ENCODE results near the gene BAX. TPM values are rescaled to one million over a fixed set of nuclear protein-coding genes. Genes with fewer than 3 reads are reported as not detected.
A peak's percentile ranks its signal among the peaks of the same experiment; 100 is the strongest.

Gene BAX
- total and polyA plus RNA-seq, 2 of the 13 experiments (the other 11 are each of a cell fraction or from before 2014, with no cell fraction given), result 139 to 176 TPM

DNA sequence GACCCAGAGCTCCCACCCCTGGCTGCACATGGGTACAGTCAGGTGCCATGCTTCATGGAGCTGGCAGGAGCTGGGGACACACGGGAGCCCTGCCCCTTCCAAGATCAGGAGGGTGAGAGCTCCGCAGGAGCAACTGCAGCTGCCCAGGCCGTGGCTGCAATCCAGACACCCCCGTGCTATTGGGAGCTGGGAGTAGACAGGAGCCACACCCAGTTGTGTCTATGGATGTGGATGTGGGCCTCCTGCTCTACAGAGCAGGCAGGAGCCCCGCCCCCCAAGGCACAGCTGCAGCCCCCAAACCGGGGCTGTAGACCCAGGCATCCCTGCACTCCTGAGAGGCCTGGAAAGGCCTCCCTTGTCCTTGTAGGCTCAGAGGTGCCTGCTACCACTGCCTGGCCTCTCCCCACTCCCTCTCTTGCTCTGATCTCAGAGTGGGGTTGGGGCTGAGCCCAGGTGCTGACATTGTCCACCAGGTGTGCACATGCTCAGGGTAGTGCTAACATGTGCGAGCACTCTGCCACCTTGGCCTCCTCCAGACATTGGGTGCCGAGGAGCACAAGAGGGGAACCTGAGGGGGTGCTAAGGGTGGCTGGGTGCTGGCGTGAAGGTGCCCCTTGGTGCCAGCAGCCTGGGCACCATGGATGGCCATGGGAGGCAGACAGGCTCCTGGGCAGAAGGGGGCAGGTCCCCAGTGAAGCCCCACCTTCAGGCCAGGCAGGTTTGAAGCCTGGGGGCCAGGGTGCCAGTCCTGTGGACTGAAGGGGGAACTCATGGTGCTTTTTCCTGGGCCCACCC, 8.0 kb upstream of the BAX start:
- Histone ChIP-seq H3K9me3 (ENCODE audit: low read length) (no peaks in the 10 kb centered on the region), H3K9ac (ENCODE audit: insufficient read depth, low read depth, low read length) (no peak overlapping the region), H3K36me3 (replicated peaks in 1 of 2; ENCODE audit: control insufficient read depth in 1 of 2, insufficient read depth in 2 of 2, low read length in 2 of 2) (no peaks in the 10 kb centered on the region), H3K79me2 (ENCODE audit: insufficient read depth, low read length) (no peaks in the 10 kb centered on the region), H3K4me3 (replicated peaks in 1 of 3; ENCODE audit: insufficient read depth in 1 of 3, low read depth in 2 of 3, low read length in 3 of 3) (peak overlapping the region in 1 of 3 experiments; percentile 24; a peak in 1 of 6 replicates), H3K27me3 (ENCODE audit: control insufficient read depth in 1 of 2, insufficient read depth in 2 of 2, low read length in 2 of 2) (no peaks in the 10 kb centered on the region), H3K4me1 (ENCODE audit: insufficient read depth, low read length) (peaks cover 63% of the 10 kb centered on the region), H4K20me1 (ENCODE audit: insufficient read depth, low read length) (no peaks in the 10 kb centered on the region), H2AFZ (ENCODE audit: low read length) (no peak overlapping the region), H3K4me2 (ENCODE audit: low read depth, low read length) (peak overlapping the region; percentile 36), H3K27ac (ENCODE audit: extremely low read length, insufficient read depth, low read length) (no peak overlapping the region)
- ATAC-seq, result peak; percentile 58
- POLR2A ChIA-PET, result interaction anchor here (0.9 to 1.7 kb wide), 4 partner anchors 8 to 75 kb away, joined by 4 to 6 read pairs (median 4); partner anchors contain the start of gene PPP1R15A
- in situ Hi-C loops (cut with HindIII; ENCODE audit: extremely low pct_ligation_motif_present, low pct_unique_long_range_greater_than_20kb) (no loop called here), intact Hi-C loops (cut with micrococcal nuclease; ENCODE audit: unreplicated experiment) (loop anchor here (1.0 kb wide), 1 partner anchor 22 kb away; no protein-coding TSS in a partner anchor)
- WGBS (ENCODE audit: low lambda C conversion rate), result no CpG with 5 or more reads among the region's 9 CpGs
- no peak for FAIRE-seq
- BruUV-seq (replicated peaks), result no TSS peak
- DNase-seq (ENCODE audit: low spot score), result no peak
- CTCF ChIA-PET (ENCODE audit: low intra/inter-chr PET ratio, low total read pairs), result no interaction called here
- no peak for TF ChIP-seq FOXA3 (CRISPR knock-in tag; IDR thresholded peaks at IDR 0.05)
- 0 out of 2 replicates have a peak, but pooled peaks have one; percentile 56 for TF ChIP-seq ZNF782 (CRISPR knock-in tag; IDR thresholded peaks at IDR 0.05; ENCODE audit: borderline replicate concordance)
- TF ChIP-seq ZNF768 (CRISPR knock-in tag; IDR thresholded peaks at IDR 0.05), result no peak
- no peak for TF ChIP-seq FOXC1 (CRISPR knock-in tag; IDR thresholded peaks at IDR 0.05; ENCODE audit: borderline replicate concordance)
- no peak for TF ChIP-seq ZMYM3 (CRISPR knock-in tag; IDR thresholded peaks at IDR 0.05)
- TF ChIP-seq ZNF546 (CRISPR knock-in tag; conservative IDR thresholded peaks at IDR 0.05), result no peak
- TF ChIP-seq, protein P1, sequence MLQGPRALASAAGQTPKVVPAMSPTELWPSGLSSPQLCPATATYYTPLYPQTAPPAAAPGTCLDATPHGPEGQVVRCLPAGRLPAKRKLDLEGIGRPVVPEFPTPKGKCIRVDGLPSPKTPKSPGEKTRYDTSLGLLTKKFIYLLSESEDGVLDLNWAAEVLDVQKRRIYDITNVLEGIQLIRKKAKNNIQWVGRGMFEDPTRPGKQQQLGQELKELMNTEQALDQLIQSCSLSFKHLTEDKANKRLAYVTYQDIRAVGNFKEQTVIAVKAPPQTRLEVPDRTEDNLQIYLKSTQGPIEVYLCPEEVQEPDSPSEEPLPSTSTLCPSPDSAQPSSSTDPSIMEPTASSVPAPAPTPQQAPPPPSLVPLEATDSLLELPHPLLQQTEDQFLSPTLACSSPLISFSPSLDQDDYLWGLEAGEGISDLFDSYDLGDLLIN (CRISPR knock-in tag; IDR thresholded peaks at IDR 0.05; ENCODE audit: borderline replicate concordance), result no peak
- TF ChIP-seq SNRNP70 (IDR thresholded peaks at IDR 0.05; ENCODE audit: low read depth, low read length), result no peak
- no peak for TF ChIP-seq ZNF296 (CRISPR knock-in tag; conservative IDR thresholded peaks at IDR 0.05)
- TF ChIP-seq MEIS1 (CRISPR knock-in tag; IDR thresholded peaks at IDR 0.05; ENCODE audit: borderline replicate concordance), result 0 out of 2 replicates have a peak, but pooled peaks have one; percentile 42
- 0 out of 2 replicates have a peak, but pooled peaks have one; percentile 24 for TF ChIP-seq ZNF788 (CRISPR knock-in tag; IDR thresholded peaks at IDR 0.05; ENCODE audit: borderline replicate concordance)
- TF ChIP-seq NFYB (CRISPR knock-in tag; IDR thresholded peaks at IDR 0.05), result no peak
- TF ChIP-seq KLF12 (CRISPR knock-in tag; IDR thresholded peaks at IDR 0.05; ENCODE audit: borderline replicate concordance), result 0 out of 2 replicates have a peak, but pooled peaks have one; percentile 22
- TF ChIP-seq, protein P2, sequence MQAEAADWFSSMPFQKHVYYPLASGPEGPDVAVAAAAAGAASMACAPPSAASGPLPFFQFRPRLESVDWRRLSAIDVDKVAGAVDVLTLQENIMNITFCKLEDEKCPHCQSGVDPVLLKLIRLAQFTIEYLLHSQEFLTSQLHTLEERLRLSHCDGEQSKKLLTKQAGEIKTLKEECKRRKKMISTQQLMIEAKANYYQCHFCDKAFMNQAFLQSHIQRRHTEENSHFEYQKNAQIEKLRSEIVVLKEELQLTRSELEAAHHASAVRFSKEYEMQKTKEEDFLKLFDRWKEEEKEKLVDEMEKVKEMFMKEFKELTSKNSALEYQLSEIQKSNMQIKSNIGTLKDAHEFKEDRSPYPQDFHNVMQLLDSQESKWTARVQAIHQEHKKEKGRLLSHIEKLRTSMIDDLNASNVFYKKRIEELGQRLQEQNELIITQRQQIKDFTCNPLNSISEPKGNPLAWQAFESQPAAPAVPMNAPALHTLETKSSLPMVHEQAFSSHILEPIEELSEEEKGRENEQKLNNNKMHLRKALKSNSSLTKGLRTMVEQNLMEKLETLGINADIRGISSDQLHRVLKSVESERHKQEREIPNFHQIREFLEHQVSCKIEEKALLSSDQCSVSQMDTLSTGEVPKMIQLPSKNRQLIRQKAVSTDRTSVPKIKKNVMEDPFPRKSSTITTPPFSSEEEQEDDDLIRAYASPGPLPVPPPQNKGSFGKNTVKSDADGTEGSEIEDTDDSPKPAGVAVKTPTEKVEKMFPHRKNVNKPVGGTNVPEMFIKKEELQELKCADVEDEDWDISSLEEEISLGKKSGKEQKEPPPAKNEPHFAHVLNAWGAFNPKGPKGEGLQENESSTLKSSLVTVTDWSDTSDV (CRISPR knock-in tag; IDR thresholded peaks at IDR 0.05), result no peak
- TF ChIP-seq FOXK2 (IDR thresholded peaks at IDR 0.05), result no peak
- TF ChIP-seq ZFP82 (CRISPR knock-in tag; IDR thresholded peaks at IDR 0.05; ENCODE audit: borderline replicate concordance), result no peak
- no peak for TF ChIP-seq ZNF724P (CRISPR knock-in tag; IDR thresholded peaks at IDR 0.05; ENCODE audit: borderline replicate concordance)
- no peak for TF ChIP-seq TBL1XR1 (IDR thresholded peaks at IDR 0.05; ENCODE audit: borderline replicate concordance, low read length, partially characterized antibody)
- TF ChIP-seq TEAD3 (CRISPR knock-in tag; optimal IDR thresholded peaks at IDR 0.05; ENCODE audit: borderline replicate concordance), result no peak
- TF ChIP-seq PPARG (CRISPR knock-in tag; conservative IDR thresholded peaks at IDR 0.05), result no peak
- TF ChIP-seq TBX3 (IDR thresholded peaks at IDR 0.05; ENCODE audit: borderline replicate concordance), result no peak
